Fibroblast of pulmonary artery (primary cell): ENCODE results near the gene GUCD1.

ENCODE experiments used
- DNase-seq: peaks from one replicate; pipeline ENCODE4 v3.0.0-alpha.2; 2010; ENCODE audit warnings: low read depth
- H3K4me3 ChIP-seq: replicated peaks from 2 replicates; pipeline ENCODE4 v1.5.1; 2011; ENCODE audit warnings: low read depth, mild to moderate bottlenecking, control low read depth, low read length, moderate library complexity
- TF ChIP-seq, protein P1 (sequence below): IDR thresholded peaks from 2 replicates; pipeline ENCODE4 v1.5.1; 2011; ENCODE audit warnings: mild to moderate bottlenecking, control low read depth, low read length, inconsistent platforms; ENCODE audit errors: missing control alignments

Gene GUCD1

DNA sequence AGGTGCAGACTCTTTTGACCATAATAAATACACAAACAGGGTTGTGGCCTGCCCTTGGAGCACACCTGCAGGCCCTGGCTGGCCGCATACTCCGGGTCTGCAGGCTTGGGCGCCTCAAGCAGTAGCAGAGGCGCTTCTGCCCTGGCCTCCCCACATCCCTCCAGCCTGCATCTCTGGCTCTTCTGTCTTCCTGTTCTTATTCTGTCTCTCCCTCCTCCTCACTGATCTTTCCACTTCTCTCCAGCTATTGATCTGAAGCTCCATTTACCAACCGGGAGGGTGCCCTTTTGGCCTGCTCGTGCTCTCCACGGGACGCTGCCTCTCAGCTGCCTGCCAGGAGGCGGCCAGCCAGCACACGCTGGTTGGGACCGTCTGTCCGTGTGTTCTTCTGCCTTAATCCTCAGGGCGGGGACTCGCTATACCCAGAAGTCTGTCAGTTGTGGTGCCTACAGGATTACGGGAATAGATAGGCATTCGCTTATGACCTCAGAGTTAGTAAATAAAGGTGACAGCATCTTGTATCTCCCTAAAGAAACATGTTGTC lies 54.6 kb downstream of the GUCD1 start:
- no peak overlapping the region for H3K4me3 ChIP-seq
- TF ChIP-seq, protein P1, sequence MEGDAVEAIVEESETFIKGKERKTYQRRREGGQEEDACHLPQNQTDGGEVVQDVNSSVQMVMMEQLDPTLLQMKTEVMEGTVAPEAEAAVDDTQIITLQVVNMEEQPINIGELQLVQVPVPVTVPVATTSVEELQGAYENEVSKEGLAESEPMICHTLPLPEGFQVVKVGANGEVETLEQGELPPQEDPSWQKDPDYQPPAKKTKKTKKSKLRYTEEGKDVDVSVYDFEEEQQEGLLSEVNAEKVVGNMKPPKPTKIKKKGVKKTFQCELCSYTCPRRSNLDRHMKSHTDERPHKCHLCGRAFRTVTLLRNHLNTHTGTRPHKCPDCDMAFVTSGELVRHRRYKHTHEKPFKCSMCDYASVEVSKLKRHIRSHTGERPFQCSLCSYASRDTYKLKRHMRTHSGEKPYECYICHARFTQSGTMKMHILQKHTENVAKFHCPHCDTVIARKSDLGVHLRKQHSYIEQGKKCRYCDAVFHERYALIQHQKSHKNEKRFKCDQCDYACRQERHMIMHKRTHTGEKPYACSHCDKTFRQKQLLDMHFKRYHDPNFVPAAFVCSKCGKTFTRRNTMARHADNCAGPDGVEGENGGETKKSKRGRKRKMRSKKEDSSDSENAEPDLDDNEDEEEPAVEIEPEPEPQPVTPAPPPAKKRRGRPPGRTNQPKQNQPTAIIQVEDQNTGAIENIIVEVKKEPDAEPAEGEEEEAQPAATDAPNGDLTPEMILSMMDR, result no peak
- no peak for DNase-seq

DNA sequence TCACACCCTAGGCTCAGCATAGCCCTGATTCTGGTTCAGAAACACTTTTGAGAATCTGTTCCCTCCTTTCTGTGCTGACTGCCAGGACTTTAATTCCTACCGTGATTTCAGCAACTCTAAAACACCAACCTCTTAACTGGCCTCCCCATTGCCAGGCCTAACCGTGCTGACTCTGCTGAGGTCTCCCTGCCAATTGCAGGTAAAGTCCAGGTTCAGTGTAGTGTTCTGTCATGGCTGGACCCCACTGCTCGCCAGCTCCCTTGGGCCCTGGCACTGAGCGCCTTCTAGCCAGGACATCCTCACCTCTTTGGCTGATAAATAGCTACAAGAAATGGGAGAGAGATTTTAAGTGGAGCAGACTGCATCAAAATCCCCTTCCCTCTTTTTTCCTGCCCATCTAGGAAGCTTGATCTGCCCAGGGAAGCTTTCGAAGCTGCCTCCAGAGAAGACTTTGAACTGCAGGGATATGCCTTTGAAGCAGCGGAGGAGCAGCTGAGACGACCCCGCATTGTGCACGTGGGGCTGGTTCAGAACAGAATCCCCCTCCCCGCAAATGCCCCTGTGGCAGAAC lies 55.1 kb downstream of the GUCD1 start:
- DNase-seq, result no peak
- TF ChIP-seq, protein P1, result no peak
- no peak overlapping the region for H3K4me3 ChIP-seq

DNA sequence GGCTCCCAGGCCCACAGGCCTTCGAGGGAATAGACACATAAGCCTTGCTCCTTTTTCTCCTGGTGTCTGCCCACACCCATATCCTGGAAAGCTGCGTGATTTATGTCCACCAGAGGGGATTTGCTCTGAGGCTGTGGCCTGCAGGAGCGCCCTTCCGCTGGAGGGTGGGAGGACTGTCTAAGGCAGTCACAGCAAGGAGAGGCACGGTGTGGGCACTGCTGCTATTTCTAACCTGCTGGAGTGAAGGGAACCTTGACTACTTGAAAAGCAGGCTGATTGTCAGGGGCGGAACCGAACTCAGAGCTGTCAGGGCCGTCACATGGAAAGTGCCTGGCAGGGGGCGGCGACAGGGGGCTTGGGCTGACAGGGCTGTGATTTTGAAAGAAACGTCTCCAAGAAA lies 56.1 kb downstream of the GUCD1 start:
- TF ChIP-seq, protein P1, result no peak
- H3K4me3 ChIP-seq, result no peak overlapping the region
- no peak for DNase-seq

DNA sequence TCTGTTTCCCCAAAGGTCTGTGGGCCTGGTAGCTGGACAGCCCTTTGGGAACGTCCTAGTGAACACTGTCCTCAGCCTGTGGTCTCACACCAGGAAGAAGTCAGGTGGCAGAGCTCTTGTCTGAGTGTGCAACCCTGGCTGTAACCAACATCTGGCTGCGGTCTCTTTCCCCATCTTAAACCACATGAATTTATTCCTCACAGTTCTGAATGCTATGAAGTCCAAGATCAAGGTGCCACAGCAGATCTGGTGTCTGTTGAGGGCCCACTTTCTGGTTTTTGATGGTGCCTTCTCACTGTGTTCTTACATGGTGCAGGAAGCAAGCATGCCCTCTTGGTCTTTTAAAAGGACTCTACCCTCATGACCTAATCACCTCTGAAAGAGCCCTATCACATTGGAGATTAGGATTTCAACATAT lies 57.1 kb downstream of the GUCD1 start:
- no peak overlapping the region for H3K4me3 ChIP-seq
- TF ChIP-seq, protein P1, result no peak
- DNase-seq, result no peak

DNA sequence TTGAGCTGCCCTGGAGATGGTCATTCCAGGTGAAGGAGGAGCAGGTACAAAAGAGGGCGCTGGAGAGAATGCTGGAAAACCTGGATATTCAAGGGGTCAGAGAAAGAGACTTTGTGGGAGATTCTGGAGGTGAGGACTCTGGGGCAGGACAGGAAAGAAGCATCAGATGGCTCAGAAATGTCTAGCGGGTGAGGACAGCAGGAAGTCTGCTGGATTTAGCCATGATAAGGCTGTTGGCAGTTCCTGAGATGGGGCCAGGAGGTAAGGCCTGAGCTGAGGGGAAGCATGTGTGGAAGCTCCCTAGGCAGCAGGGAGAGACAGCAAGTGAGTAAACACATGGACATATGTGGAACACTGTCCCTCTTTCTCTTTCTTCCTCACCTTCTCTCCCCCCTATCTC lies 58.3 kb downstream of the GUCD1 start:
- TF ChIP-seq, protein P1, result no peak
- H3K4me3 ChIP-seq, result no peak overlapping the region
- DNase-seq, result no peak

DNA sequence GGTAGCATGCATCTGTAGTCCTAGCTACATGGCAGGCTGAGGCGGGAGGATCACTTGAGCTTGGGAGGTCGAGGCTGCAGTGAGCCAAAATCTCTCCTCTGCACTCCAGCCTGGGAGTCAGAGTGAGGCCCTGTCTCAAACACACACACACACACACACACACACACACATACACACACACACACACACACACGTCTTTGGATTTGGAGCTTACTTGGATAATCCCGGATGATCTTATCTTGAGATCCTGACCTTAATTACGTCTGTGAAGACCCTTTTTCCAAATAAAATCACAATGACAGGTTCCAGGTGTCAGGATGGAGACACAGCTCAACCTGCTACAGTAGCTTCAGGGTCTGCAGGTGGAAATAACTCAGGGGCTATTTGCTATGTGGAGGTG lies 58.7 kb downstream of the GUCD1 start:
- no peak for DNase-seq
- TF ChIP-seq, protein P1, result no peak
- H3K4me3 ChIP-seq, result no peak overlapping the region

DNA sequence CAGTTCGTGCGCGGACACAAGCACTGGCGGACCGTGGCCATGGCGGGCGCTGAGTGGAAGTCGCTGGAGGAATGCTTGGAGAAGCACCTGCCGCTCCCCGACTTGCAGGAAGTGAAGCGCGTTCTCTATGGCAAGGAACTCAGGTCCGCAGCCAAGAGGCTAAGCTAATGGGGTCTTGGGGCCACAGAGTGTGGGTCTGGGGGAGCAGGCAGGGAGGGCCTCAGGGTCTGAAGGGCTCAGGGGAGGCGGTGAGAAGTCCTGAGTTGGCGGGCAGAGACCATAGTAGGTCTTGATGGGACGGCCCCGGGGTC lies 59.6 kb downstream of the GUCD1 start:
- TF ChIP-seq, protein P1, result no peak
- no peak overlapping the region for H3K4me3 ChIP-seq
- no peak for DNase-seq
